HG02798 (cell line): ENCODE results near the gene LHX4.

Source experiments
- ATAC-seq: cut with Tn5 transposase; IDR thresholded peaks from one replicate; pipeline ENCODE4 v1.9.1; 2021; ENCODE audit warnings: mild to moderate bottlenecking; ENCODE audit not compliant: unreplicated experiment, poor library complexity

The LHX4 gene

GRCh38 chr1:180229483-180230415 is at the start of gene LHX4:
Gene LHX4 (plus strand): TSS chr1:180230264. CDS start chr1:180230530, 266 bp downstream.
- peak; percentile 49 for ATAC-seq

- no peak for ATAC-seq
Observed at GRCh38 chr1:180181048-180181447, 49.0 kb upstream of the LHX4 start.

GRCh38 chr1:180181996-180182642 is 47.9 kb upstream of the LHX4 start:
- no peak for ATAC-seq

- ATAC-seq: no peak
Observed at GRCh38 chr1:180182643-180183311, 47.3 kb upstream of the LHX4 start.

- no peak for ATAC-seq
Observed at GRCh38 chr1:180183426-180183825, 46.6 kb upstream of the LHX4 start.

- no peak for ATAC-seq
Observed at GRCh38 chr1:180184041-180184440, 46.0 kb upstream of the LHX4 start.

- no peak for ATAC-seq
Observed at GRCh38 chr1:180185281-180185680, 44.8 kb upstream of the LHX4 start.

GRCh38 chr1:180185971-180186645 is 44.0 kb upstream of the LHX4 start:
- ATAC-seq: no peak

GRCh38 chr1:180186831-180187230 is 43.2 kb upstream of the LHX4 start:
- ATAC-seq: no peak

- no peak for ATAC-seq
Observed at GRCh38 chr1:180187626-180188025, 42.4 kb upstream of the LHX4 start.

- ATAC-seq: no peak
Observed at GRCh38 chr1:180188091-180188506, 42.0 kb upstream of the LHX4 start.

- ATAC-seq: no peak
Observed at GRCh38 chr1:180188684-180189175, 41.3 kb upstream of the LHX4 start.

- no peak for ATAC-seq
Observed at GRCh38 chr1:180190091-180190490, 40.0 kb upstream of the LHX4 start.

GRCh38 chr1:180192172-180192571 is 37.9 kb upstream of the LHX4 start:
- no peak for ATAC-seq

- ATAC-seq: no peak
Observed at GRCh38 chr1:180193141-180194047, 36.7 kb upstream of the LHX4 start.

- ATAC-seq: no peak
Observed at GRCh38 chr1:180194048-180194425, 36.0 kb upstream of the LHX4 start.

- no peak for ATAC-seq
Observed at GRCh38 chr1:180194546-180195207, 35.4 kb upstream of the LHX4 start.

GRCh38 chr1:180195401-180195800 is 34.7 kb upstream of the LHX4 start:
- no peak for ATAC-seq

- no peak for ATAC-seq
Observed at GRCh38 chr1:180195916-180196315, 34.1 kb upstream of the LHX4 start.
